NCI-H187 treated with DMSO at 0.1 percent for 48 hours (cell line): Measurements from ENCODE around the gene MAN1B1.
A peak's percentile ranks its signal among the peaks of the same experiment; 100 is the strongest.
"Not testable (repeated sequence)": the region's sequence is repeated elsewhere in the genome, so short reads cannot be mapped to it uniquely, and the experiment has no call there.

Experiments used
- DNase-seq: peaks from one replicate; lab custom pipeline; 2025; lab: John Stamatoyannopoulos, UW

The MAN1B1 gene

DNA sequence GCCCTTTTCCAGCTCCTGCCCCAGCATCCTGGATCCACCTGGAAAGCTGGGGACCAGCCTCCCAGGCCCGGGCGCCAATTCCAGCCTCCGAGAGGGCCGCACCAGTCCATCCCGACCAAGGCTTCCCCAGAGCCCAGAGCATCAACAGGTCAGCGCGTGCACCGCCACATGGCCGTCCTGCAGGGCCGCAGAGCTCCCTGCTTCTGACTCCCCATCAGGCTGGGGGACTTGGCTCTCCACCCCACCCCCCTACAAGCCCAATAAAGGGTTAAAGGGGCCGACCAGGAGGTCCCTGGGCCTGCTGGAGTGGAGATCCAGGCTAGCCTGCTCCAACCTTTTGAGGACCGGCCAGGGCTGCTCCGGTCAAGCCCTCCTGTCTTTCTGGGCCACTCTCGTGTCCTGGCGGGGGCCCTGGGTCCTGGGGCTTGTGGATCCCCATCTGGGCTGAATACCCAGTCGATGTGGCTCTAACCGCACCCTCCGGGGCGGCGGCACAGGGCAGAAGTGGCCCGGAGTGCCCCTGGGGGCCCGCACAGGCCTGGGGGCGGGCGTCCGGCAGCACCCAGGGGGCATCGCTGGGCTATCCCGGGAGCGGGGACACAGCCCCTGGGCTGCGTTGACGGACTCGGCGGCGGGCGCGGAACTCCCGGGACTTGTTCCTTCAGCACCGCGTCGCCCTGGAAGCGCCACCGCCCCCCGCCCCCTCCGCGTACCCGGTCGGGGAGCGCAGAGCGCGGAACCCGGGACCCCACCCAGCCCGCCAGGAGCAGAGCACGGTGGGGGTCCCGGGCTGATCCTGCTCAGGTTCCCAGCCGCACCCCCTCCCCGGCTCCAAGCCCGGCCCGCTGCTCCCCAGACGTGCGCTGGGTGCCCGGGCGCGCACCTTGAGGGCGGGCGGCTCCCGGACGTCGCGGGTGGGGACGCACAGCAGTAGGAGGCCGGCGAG, 33.5 kb upstream of the MAN1B1 start:
- DNase-seq = no peak

DNA sequence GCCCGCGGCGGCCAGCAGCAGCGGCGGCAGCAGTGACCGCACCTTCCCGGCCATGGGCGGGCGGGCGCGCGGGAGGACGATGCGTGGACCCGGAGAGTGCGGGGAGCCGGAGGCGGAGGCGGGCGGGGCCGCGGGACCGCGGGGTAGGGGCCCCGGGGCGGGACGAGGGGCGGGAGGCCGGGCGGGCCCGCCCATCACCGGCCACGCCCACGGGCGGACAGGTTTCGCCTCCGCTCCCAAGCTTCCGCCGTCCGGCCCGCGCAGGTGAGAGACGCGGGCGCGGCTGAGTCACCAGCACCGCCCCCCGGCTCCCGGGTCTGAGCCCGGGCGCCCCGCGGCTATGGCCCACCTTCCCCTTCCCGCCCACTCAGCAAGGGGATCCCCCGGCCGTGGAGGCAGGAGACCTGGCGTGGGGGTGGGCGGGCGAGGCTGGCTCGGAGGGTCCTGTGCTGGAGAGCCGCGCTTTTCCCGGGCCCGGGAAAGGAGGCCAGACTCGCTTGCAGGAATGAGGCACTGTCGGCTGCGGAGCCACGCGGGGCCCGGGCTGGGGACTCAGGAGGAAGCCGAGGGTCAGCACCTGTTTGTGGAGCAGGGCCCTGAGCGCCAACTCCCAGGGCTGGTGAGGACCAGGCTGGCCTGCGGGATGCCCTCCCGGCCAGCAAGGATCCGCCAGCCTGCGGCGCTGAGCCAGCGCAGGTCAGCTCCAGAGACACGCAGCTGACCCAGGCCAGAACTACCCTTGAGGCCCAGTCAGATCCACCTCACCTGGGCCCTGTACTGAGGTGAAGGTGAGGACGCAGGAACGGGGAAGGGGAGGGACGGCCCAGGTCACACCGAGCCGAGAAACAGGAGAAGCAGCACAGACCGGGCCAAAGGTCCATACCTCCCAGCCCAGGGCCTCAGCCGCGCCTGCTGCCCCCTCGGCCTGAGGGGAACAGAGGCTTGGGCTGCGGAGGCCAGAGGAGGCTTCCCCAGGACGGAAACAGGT, 32.5 kb upstream of the MAN1B1 start, which contains the start of gene ENTPD2:
Gene ENTPD2, minus strand, starts transcription at position 118 of the 988 bp plus-strand sequence. Its CDS starts 64 bp downstream, at position 54.
- DNase-seq = no peak

DNA sequence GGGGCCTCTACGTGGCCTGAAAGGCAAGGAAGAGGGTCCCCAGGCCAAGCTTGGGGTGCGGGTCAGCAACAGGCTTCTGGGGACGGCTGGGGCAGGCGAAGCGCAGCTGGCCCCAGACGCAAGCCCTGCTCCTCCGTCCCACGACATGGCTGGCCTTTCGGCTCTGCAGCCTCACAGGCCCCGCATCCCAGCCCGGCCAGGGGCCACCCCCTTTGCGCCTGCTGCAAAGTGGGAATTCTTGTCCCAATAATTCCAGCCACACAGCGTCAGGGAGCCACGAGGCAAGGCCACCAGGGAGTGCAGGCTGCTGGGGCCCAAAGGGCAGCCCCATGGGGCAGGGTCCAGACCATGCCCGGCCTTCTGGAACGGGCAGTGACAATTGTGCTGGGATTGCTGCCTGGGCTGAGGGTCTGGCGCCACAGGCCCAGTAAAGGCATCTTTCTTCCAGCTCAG, 31.8 kb upstream of the MAN1B1 start:
- DNase-seq = no peak

DNA sequence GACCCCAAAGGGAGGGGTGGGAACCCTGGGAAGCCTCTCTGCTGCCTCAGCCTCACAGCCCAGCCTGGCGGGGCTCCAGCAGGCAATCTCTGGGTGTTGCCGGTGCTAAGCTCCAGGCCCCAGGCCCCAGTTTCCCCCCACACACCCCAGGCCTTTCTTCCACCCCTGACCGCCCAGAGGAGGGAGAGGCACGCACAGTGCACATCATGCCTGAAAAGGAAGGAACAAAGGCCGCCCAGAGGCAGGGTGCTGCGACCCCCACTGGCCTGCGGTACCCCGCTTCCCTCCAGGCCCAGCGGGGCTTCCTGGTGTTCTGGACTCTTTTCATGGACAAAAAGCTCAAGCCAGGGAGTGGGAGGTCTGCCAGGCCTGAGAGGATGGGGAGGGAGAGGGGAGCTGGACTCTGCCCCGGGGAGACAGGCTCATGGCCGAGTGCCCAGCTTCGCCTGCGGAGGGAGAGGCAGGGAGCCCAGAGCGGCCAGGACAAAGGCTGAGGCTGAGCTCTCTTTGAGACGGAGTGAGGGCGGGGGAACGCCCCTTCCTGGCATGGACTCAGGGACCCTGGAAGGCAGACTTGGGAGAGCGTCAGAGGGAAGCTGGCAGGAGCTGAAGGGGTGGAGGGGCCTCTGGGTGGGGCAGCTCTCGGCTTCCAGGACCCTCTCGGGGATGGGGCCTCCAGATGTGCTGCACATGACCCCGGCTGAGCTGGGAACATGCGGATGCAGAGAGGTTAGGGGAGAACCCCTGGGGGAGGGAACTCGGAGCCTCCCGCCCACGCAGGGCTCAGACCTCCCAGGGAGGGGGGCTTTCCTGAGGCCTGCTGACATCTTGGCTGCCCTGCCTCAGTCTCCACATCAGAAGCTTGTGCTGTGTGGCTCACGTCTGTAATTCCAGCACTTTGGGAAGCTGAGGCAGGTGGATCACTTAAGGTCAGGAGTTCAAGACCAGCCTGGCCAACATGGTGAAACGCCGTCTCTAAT, 31.1 kb upstream of the MAN1B1 start:
- DNase-seq = no peak

DNA sequence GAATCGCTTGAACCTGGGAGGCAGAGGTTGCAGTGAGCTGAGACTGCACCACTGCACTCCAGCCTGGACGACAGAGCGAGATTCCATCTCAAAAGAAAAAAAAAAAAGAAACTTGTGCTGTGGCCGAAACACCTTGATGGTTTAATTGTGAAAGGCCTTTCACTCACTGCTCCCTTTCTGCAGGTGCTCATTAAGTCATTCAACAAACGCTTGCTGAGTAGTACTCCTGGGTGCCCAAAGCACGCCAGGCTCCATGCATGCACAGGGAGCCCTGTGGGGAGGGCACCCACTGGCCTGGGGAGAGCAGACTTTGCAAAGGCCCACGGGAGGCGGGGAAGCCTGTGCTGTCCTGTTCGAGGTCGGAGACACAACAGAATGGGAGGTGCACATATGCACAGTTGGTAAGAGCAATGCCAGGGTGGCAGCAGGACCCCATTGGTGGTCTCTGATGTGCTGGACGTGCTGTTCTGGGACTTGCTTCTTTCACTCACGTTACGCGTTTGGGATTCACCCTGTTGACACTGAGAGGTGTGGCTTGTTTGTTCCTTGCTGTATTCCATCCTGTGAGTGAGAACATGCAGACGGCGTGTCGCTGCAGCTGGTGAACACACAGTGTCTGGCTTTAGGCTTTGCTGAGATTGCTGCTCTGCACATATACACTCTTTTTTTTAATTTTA, 29.9 kb upstream of the MAN1B1 start:
- DNase-seq = no peak

DNA sequence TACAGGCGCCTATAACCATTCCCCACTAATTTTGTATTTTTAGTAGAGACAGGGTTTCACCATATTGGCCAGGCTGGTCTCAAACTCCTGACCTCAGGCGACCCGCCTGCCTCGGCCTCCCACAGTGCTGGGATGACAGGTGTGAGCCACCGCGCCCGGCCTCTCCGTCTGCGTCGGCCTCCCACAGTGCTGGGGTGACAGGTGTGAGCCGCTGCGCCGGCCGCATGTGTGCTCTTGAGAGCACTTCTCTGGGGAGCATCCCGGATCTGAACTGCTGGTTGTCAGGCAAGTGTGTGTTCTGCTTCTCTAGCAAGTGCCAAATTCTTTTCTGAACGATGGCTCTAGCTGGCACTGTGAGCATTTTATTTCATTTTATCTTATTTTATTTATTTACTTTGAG, 29.2 kb upstream of the MAN1B1 start:
- DNase-seq = no peak

DNA sequence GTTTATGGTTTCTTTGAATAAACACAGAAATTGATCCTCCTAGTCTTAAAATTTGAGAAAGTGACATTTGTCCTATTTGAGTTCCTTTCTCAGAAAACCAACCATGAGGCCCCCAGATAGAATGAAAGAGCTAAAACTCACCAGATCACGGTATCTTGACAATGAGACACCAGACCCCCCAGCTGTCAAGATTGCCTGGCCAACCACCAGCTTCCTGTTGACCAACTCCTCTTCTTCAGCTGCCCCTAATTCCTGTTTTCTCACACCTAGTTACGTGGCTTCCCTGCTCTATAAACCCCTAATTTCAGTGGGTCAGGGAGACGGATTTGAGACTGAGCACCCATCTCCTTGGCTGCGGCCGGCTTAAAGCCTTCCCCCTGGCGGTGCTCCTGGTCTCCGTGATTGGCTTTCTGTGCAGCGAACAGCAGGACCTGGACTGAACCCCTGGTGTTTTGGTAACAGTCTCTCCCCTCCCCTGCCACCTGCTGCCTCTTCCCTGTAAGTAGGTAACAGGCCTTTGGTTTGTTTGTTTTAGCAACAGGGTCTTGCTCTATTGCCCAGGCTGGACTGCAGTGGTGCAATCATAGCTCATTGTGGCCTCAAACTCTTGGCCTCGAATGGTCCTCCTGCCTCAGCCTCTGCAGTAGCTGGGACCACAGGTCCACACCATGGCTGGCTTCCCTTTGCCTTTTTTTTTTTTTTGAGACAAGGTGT, 28.1 kb upstream of the MAN1B1 start:
- no peak for DNase-seq

DNA sequence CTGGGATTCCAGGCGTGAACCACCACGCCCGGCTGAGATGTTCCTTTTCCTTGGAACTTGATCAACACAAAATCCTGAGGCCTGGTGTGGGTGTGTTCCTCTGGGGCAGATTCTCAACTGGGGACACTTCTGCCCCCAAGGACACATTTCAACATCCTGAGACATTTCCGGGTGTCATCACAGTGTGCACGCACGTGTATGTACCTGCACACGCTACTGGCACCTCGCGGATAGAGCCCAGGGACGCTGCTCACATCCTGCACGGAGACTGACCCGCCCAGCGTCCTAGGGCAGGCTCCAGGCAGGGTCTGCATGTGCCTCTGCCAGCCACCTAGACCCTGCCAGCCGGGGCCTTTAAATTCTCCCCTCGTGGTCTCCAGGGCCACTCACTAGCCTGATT, 24.4 kb upstream of the MAN1B1 start:
- no peak for DNase-seq

DNA sequence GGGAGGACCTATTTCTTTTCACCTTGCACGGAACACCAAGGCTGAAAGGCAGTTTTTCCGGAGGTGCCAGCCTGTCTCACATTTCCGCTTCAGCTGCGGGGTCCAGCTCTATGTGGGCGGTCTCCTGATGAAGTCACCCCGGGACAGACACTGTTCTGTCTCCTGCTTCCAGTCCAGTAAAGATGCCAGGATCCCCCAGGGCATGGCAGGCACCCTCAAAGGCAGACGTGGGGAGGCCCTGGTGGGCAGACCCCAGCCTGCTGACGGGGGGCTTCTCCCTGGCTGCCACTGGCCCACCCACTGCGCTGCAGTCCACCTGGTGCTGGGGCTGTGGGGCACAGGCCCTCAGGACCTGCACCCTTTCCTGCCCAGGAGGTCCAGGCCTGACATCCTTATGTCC, 24.0 kb upstream of the MAN1B1 start:
- not testable (repeated sequence) for DNase-seq

DNA sequence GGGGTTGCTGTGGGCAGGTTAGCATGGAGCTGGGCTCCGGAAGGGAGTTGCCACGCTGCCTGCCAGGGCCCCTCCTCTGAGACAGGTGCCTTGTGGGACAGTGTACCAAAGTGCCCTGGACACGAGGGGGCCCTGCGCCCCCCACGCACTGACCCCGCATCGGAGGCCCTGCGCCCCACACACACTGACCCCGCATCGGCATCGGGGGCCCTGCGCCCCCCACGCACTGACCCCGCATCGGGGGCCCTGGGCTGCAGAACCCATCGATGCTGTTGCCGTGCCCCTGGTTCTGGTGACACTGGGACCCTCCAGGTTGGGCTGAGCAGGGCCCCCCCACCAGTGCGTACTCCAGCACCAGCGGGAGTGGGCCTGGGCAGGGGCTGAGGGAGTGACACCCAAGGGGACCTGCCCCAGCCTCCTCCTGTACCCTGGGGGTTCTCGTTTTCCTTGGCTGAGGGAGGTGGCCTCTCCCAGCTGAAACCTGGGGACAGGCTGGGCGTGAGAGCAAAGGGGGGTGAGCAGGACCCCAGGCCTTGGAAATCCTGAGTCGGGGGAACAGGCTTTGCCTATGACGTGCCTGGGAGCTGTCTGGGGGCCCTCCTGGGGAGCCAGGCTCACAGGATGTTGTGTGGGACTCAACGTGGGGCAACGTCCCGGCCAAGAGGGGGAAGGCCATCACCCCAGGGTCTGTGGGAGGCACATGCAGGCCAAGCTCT, 23.3 kb upstream of the MAN1B1 start:
- DNase-seq = no peak

DNA sequence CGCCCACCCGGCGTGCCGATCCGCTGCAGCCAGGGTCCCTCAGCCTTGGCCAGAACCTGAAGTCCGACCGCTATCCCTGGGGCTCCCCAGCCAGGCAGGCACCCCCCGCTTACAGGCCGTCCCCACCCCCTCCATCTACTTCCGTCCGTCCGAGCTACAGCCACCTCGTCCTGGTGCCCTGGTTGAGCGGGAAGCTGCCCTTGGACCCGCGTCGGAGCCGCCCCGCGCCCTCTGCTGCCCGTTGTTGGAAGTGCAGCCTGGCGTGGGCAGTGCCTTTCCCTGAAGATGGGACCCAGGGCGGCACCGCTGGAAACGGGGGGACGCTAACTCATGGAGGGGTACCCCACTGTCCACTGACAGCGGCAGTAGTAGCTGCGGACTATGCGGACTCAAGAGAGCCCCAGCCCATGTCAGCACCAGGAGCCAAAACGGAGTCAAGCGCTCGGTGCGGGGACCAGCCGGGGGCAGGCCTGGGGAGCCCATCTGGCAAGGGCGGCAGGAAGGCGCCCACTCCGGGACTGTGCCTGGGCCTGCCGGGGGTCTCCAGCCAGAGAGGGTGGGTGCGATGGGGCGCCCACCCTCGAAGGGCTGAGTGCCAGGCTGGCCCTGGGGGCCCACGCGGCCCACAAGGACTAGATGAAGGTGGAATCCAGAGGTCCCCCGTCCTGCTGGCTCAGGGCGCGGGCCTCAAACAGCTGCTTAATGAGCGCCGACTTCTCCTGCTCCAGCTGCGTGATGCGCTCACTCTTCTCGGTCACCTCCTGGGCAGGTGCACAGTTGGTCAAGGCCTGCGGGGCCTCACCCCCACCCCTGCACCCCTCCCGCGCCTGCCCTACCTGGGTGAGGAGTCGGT, 22.5 kb upstream of the MAN1B1 start:
- no peak for DNase-seq

DNA sequence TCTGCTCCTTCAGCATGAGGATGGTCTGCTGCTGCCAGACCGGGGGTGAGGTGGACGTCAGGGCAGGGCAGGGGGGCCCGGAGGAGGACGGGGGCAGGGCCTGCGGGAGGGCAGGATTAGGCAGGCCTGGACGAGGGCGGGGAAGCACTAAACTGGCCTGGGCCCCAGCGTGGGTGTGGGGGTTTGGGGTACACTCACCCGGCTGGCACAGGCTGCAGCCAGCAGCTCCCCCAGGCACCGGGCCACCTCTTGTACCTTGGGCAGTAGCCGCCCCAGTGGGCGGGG, 22.0 kb upstream of the MAN1B1 start:
- no peak for DNase-seq

DNA sequence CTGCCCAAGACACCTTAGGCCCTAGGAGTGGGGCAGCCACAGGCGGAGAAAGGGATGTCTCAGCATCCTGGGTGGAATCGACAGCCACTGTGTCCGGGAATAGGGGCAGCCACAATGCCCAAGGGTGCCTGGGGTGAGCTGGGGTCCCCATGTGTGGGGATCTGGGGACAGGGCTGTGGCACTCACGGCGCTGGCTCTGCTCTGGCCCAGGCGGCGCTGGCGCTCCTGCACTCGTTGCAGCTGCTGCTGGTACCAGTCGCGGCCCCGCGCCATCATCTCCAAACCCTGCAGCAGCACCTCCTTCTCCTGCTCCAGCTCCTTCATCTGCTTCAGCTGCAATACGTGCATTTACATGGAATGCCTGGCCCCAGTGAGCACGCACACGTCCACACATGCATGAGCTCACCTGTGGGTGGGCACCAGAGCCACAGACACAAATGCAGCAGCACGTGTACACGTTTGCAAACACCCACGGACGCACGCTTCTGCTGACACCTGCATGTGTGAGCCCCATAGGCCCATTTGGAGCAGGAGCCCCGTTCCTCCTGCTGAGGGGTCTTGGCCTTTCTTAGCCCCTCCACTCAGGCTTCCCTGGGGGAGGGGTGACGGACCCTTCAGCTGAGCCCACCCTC, 21.3 kb upstream of the MAN1B1 start:
- DNase-seq = no peak

DNA sequence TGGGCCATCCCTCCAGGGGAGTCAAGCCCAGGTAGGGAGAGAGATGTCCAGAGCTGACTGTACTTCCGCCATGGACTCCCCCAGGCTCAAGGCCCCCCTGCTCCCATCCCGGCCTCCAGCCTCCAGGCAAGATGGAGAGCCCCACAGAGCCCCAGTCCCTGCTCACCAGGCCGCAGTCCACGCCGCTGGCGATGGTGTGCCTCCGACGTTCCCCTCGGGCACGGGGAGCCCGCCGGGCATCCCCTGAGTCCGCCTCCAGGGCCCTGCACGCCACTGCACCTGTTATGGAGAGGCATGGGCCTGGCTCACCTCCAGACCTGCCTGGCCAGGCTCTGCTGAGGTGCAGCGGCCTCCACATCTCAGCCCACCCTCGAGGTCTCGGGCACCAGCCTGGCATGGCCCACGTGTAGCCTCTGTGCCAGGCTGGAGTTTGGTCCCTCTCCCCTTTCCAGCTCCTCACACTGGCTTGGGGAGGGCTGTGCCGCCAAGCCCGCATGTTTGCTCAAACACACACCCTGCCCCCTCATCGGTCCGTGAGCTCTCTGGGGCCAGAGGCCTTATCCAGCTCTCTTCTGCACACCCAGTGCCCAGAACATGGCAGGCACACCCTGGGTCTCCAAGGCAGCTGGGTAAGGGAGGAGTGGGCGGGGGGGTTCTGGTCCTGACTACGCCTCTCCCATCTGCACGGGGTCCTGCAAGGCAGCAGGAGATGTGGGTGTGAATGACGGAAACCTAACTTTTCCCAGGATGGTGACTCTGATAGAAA, 20.5 kb upstream of the MAN1B1 start:
- DNase-seq = no peak

DNA sequence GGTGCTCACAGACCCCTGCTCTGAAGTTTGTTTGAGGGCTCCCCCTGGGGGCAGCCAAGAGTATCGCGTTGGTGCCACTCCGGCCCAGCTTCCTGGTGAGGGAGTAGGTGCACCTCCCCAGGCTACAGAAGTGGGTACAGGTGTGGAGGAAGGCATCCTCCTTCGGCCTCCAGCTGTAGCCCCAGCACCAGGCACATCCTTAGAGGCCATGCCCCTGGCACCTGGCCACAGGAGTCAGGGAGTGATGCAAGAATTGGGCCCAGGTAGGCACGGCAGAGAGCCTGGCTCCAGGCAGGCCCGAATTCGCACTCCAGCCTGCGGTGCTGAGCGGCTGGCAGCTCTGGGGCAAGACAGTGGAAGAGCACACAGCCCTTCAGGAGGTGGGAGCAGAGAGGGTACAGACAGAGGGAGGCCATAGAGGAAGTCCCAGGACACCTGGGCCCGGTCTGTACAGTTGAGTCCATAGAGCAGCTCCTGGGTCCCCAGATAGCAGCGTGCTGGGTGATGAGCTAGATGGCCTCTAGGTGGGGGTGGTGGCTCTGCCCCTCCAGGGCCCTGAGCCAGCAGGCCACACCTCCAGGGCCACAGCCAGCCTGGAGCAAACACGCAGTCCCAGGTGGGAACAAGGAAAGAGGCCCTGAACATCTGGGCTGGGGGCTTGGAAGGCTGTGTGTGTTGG, 18.8 kb upstream of the MAN1B1 start:
- DNase-seq = peak; percentile 6

DNA sequence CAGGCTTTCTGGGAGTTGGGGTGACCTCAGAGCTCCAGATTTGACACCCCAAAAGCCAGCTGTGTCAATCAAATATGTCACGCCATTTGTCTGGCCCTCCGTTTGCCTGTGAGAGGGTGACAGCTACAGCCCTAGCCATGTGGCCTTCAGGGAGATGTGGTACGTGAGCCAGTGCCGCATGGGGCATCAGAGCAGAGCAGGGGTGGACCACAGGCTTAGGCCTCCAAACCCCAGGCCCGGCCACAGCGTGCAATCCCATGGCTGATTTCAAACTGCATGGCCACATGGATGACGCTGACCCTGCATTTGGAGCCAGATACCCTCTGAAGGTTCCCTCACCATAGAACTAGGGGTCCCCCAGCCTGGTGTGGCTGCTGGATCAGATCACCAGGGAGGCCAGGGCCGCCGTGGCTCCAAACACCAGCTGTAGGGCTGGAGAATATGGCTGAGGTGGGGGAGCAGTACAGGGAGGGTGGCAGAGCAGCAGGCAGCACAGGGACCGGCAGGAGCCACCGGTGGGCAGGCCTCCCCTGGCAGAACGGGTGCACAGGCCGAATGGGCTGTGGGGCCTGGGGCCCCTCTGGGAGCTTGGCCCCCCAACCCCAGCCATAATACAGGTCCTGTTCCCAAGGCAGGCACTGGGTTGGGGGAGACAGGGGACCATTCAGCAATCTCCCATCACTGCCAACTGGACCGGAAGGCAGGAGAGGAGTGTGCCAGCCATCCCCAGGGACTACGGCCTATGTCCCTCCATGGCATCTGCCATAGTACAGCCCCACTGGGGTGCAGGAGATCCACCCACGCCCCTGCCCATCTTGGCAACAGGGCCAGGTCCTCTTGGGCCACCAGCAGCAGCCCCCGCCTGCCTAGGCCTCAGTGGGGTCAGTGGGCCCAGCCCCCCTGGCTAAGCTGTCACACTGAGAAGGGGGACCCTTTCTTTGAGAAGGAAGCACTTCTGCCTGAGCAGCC, 18.0 kb upstream of the MAN1B1 start:
- no peak for DNase-seq
